GM18861 (cell line): ENCODE results near the gene TMEM131L.
A peak's percentile ranks its signal among the peaks of the same experiment; 100 is the strongest.
"Not testable (repeated sequence)": the region's sequence is repeated elsewhere in the genome, so short reads cannot be mapped to it uniquely, and the experiment has no call there.

Experiments
- ATAC-seq: cut with Tn5 transposase; IDR thresholded peaks from one replicate; pipeline ENCODE4 v1.9.1; 2021; ENCODE audit not compliant: unreplicated experiment

TMEM131L gene

GRCh38 chr4:153466081-153466948 is at the start of gene TMEM131L:
Gene TMEM131L, plus strand, starts transcription at chr4:153466360. Its CDS starts 38 bp downstream, at chr4:153466398.
- ATAC-seq: peak; percentile 18

GRCh38 chr4:153416456-153416855 is 49.7 kb upstream of the TMEM131L start:
- ATAC-seq: not testable (repeated sequence)

- ATAC-seq: no peak
These were observed 48.0 kb upstream of the TMEM131L start for GRCh38 chr4:153418121-153418520.

GRCh38 chr4:153418558-153418957 is 47.6 kb upstream of the TMEM131L start:
- no peak for ATAC-seq

- no peak for ATAC-seq
These were observed 47.1 kb upstream of the TMEM131L start for GRCh38 chr4:153419029-153419428.

GRCh38 chr4:153419673-153420278 is 46.4 kb upstream of the TMEM131L start:
- no peak for ATAC-seq

- ATAC-seq: no peak
These were observed 45.8 kb upstream of the TMEM131L start for GRCh38 chr4:153420361-153420760.

- peak; percentile 66 for ATAC-seq
These were observed 44.2 kb upstream of the TMEM131L start for GRCh38 chr4:153421941-153422340.

GRCh38 chr4:153426207-153426885 is 39.8 kb upstream of the TMEM131L start:
- ATAC-seq: peak; percentile 45

GRCh38 chr4:153427363-153428071 is 38.6 kb upstream of the TMEM131L start:
- ATAC-seq: no peak

- no peak for ATAC-seq
These were observed 37.2 kb upstream of the TMEM131L start for GRCh38 chr4:153428941-153429475.

- peak; percentile 91 for ATAC-seq
These were observed 33.0 kb upstream of the TMEM131L start for GRCh38 chr4:153432965-153433753.

- no peak for ATAC-seq
These were observed 32.4 kb upstream of the TMEM131L start for GRCh38 chr4:153433754-153434105.

GRCh38 chr4:153434190-153434589 is 32.0 kb upstream of the TMEM131L start:
- ATAC-seq: no peak

GRCh38 chr4:153438916-153439756 is 27.0 kb upstream of the TMEM131L start:
- ATAC-seq: peak; percentile 78

- peak; percentile 3 for ATAC-seq
These were observed 26.3 kb upstream of the TMEM131L start for GRCh38 chr4:153439831-153440230.

- ATAC-seq: peak; percentile 29
These were observed 25.7 kb upstream of the TMEM131L start for GRCh38 chr4:153440475-153440874.

GRCh38 chr4:153447175-153447905 is 18.8 kb upstream of the TMEM131L start:
- ATAC-seq: no peak
